ENCODE data around the gene MADD. TPM values are rescaled to one million over a fixed set of nuclear protein-coding genes. Genes with fewer than 3 reads are reported as not detected.

MADD gene
- total RNA-seq, 4 donors from 2014 or later = 29.0 to 49.7 (median 38.1) TPM

DNA sequence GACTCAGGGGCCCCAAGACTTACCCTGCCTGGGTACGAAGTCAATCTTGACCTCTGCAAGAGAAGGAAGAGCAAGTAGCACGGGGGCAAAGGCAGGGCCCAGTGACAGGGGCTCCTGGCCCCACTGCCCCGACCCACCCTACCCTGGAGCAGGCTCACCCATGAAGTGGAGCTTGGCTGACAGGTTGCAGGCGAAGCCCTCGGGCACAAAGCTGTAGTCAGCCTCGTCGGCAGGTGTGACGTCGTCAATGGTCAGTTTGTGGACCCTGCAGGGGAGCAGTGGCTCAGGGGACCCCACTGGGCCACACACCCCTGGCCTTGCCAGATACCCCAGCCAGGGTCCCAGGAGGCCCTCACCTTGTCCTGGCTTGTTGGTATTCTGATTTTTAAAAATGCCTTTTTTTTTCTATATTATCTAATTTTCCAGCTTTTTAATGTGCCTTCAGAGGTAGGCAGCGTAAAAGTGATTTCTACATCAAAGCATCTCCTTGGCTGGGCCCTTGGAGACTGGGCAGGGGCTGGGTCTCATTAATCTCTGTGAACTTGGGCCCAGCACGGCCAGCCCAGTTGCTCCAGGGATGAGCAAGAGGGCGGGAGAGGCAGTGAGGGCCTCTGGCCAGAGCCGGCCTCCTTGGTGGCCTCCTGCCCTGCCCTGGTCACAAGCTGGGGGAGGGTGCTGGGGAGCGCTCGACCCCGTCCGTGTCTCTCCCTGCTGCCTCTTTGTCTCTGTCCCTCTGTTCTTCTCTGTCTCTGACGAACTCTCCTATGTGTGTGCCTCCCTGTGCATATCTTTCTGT lies 71.2 kb downstream of the MADD start:
- no peak for TF ChIP-seq CTCF (IDR thresholded peaks at IDR 0.05)
- TF ChIP-seq POLR2A (IDR thresholded peaks at IDR 0.05) = no peak
- Histone ChIP-seq H3K36me3 (no peaks in the 10 kb centered on the region), H3K27me3 (no peaks in the 10 kb centered on the region), H3K9me3 (no peaks in the 10 kb centered on the region), H3K4me1 (no peaks in the 10 kb centered on the region), H3K4me3 (replicated peaks in 1 of 3) (no peak overlapping the region), H3K27ac (no peak overlapping the region)
- WGBS, 2 donors = 61 to 65% methylated on average over 15 to 18 of the region's 18 CpGs
- no peak for DNase-seq
- intact Hi-C loops (cut with DNase I) = loop anchor here (10.0 kb wide), 1 partner anchor 66 kb away; the partner anchor contains the start of gene MADD

DNA sequence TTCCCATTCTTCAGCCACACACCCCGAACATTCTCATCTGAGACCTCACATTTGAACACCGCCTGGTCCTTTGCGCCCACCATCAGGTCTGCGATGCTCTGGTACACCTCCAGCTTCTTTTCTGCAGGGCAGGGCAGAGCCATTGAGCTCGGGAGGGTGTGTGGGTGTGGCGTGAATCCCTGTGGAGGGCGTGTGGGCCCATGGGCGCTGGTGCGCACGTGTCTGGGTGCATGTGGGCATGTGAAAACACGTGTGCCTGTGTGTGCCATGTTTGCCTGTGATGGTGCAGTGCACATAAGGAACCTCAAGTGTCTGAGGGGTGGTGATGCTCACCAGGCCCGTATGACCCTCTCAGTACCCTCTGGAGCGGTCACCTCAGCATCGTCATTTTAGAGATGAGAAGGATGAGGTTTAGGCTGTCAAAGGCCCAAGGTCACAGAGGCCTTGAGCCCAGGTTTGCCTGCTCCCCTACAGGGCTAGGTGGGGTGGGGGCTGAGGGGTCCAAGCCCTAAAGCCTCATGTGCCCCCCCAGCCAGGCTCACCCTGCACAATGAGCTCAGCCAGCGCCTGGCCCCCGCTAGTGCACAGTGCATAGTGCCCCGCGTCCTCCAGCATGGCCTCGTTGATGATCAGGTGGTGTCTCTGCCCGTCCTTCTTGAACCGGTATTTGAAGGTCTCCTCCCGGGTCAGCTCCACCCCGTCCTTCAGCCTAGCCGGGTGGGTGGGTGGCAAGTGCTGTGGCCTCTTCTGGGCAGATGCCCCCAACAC lies 72.3 kb downstream of the MADD start:
- 83 to 89% methylated on average over 22 to 23 of the region's 24 CpGs for WGBS, 2 donors
- TF ChIP-seq POLR2A (IDR thresholded peaks at IDR 0.05) (no peak), CTCF (IDR thresholded peaks at IDR 0.05) (no peak)
- Histone ChIP-seq H3K27me3 (no peaks in the 10 kb centered on the region), H3K36me3 (no peaks in the 10 kb centered on the region), H3K9me3 (no peaks in the 10 kb centered on the region), H3K4me1 (no peaks in the 10 kb centered on the region), H3K27ac (no peak overlapping the region), H3K4me3 (replicated peaks in 1 of 3) (no peak overlapping the region)
- DNase-seq = no peak
- intact Hi-C loops (cut with DNase I) = loop anchor here (10.0 kb wide), 1 partner anchor 67 kb away; the partner anchor contains the start of gene MADD

GRCh38 chr11:47342854-47343253 lies 72.9 kb downstream of the MADD start:
- 95 to 96% methylated on average over 15 of the region's 15 CpGs for WGBS, 2 donors
- H3K27ac ChIP-seq = no peak overlapping the region
- H3K36me3 ChIP-seq = no peaks in the 10 kb centered on the region
- no peak for DNase-seq
- H3K27me3 ChIP-seq = no peaks in the 10 kb centered on the region
- no peak for TF ChIP-seq CTCF (IDR thresholded peaks at IDR 0.05)
- TF ChIP-seq POLR2A (IDR thresholded peaks at IDR 0.05) = no peak
- intact Hi-C loops (cut with DNase I) = loop anchor here (10.0 kb wide), 1 partner anchor 68 kb away; the partner anchor contains the start of gene MADD
- no peaks in the 10 kb centered on the region for H3K9me3 ChIP-seq
- no peaks in the 10 kb centered on the region for H3K4me1 ChIP-seq
- H3K4me3 ChIP-seq (replicated peaks in 1 of 3) = no peak overlapping the region

DNA sequence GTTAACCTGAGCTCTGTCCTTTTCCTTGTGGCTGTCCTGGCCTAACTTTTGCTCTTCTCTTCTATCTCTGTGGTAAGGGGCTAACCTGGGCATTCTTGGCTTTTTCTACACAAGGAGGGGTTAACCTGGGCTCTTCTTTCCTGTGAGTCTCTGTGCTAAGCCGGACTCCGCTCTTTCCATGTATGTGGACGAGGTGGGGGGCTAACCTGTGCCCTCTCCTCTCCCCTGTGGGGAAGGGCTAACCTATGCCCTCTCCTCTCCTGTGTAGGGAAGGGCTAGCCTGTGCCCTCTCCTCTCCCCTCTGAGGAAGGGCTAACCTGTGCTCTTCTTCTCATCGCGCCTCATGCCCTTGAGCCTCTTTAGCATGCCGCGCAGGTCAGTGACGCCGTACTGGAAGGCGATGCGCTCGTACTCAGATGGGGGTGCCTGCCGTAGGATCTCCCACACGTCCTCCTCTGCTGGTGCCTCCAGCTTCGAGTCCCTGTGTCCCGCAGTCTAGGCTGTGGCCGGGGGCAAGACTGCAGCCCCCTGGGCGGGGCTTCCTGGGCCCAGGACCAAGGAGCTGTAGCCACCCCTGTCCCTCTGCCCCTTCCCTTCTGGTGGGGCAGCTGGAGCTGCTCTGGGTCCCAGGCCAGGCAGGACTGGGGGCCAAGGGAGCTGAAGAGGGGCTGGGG lies 76.1 kb downstream of the MADD start:
- no peaks in the 10 kb centered on the region for H3K9me3 ChIP-seq
- no peak overlapping the region for H3K27ac ChIP-seq
- intact Hi-C loops (cut with DNase I) = loop anchor here (10.0 kb wide), 1 partner anchor 71 kb away; the partner anchor contains the start of gene MADD
- no peaks in the 10 kb centered on the region for H3K36me3 ChIP-seq
- 89% methylated on average over 18 of the region's 18 CpGs for WGBS, 2 donors
- no peaks in the 10 kb centered on the region for H3K27me3 ChIP-seq
- no peaks in the 10 kb centered on the region for H3K4me1 ChIP-seq
- DNase-seq = no peak
- TF ChIP-seq POLR2A (IDR thresholded peaks at IDR 0.05) (no peak), CTCF (IDR thresholded peaks at IDR 0.05) (no peak)
- H3K4me3 ChIP-seq (replicated peaks in 1 of 3) = no peak overlapping the region

All from thyroid gland (tissue), 4 donors.